Keratinocyte (primary cell): ENCODE results near the gene DBR1. TPM values are rescaled to one million over a fixed set of nuclear protein-coding genes. Genes with fewer than 3 reads are reported as not detected.

Source experiments
- DNase-seq: peaks from one replicate; pipeline ENCODE4 v3.0.0-alpha.2; 2011; ENCODE audit warnings: low read depth, missing footprints, low spot score
- FAIRE-seq: peaks from 2 replicates; lab custom pipeline; 2011; peaks lifted over from hg19 to GRCh38; lab: Jason Lieb, UNC
- H2AFZ ChIP-seq: 2 replicates; pipeline ENCODE4 v1.6.0; 2012; ENCODE audit warnings: low read length, control low read depth, inconsistent platforms; ENCODE audit not compliant: control insufficient read depth
- H3K27ac ChIP-seq: 2 replicates; pipeline ENCODE4 v1.5.1; 2011; ENCODE audit warnings: low read length; ENCODE audit not compliant: control insufficient read depth, insufficient read depth
- H3K27me3 ChIP-seq: 3 replicates; pipeline ENCODE4 v1.6.0; 2011; ENCODE audit warnings: low read length; ENCODE audit not compliant: control insufficient read depth, insufficient read depth; ENCODE audit errors: extremely low read depth
- H3K36me3 ChIP-seq, 2 experiments: 2 replicates in 1 of 2; 3 replicates in 1 of 2; pipeline ENCODE4 v1.5.1; 2011; ENCODE audit warnings: low read length in 2 of 2, mild to moderate bottlenecking in 1 of 2; ENCODE audit not compliant: control insufficient read depth in 2 of 2, insufficient read depth in 2 of 2; ENCODE audit errors: extremely low read depth in 1 of 2
- H3K4me1 ChIP-seq: 3 replicates; pipeline ENCODE4 v1.5.1; 2011; ENCODE audit warnings: low read length; ENCODE audit not compliant: control insufficient read depth, insufficient read depth; ENCODE audit errors: extremely low read depth
- H3K4me2 ChIP-seq: 3 replicates; pipeline ENCODE4 v1.6.0; 2011; ENCODE audit warnings: low read depth, low read length; ENCODE audit not compliant: control insufficient read depth, insufficient read depth; ENCODE audit errors: extremely low read depth
- H3K4me3 ChIP-seq, 3 experiments: fragments of 200-600 bp in 1 of 3; sonication (generic) in 1 of 3; 2 replicates in 2 of 3; 3 replicates in 1 of 3; pipeline ENCODE4 v1.5.1; 2011 to 2016; ENCODE audit warnings: low read length in 3 of 3, mild to moderate bottlenecking in 3 of 3, control low read depth in 2 of 3, inconsistent platforms in 1 of 3, low read depth in 1 of 3, mixed read lengths in 1 of 3, mixed run types in 1 of 3, moderate library complexity in 1 of 3; ENCODE audit not compliant: control insufficient read depth in 2 of 3, insufficient read depth in 2 of 3; ENCODE audit errors: extremely low read depth in 1 of 3
- H3K79me2 ChIP-seq: 2 replicates; pipeline ENCODE4 v1.6.0; 2012; ENCODE audit warnings: low read length; ENCODE audit not compliant: control insufficient read depth, insufficient read depth
- H3K9ac ChIP-seq: 3 replicates; pipeline ENCODE4 v1.6.0; 2011; ENCODE audit warnings: low read length; ENCODE audit not compliant: control insufficient read depth, insufficient read depth; ENCODE audit errors: extremely low read depth
- H3K9me1 ChIP-seq: 3 replicates; pipeline ENCODE4 v1.6.0; 2011; ENCODE audit warnings: low read length; ENCODE audit not compliant: control insufficient read depth, insufficient read depth; ENCODE audit errors: extremely low read depth
- H3K9me3 ChIP-seq: 2 replicates; pipeline ENCODE4 v1.5.1; 2012; ENCODE audit warnings: low read depth, low read length; ENCODE audit not compliant: control insufficient read depth
- H4K20me1 ChIP-seq: 3 replicates; pipeline ENCODE4 v1.6.0; 2011; ENCODE audit warnings: low read length; ENCODE audit not compliant: control insufficient read depth, insufficient read depth; ENCODE audit errors: extremely low read depth
- CTCF ChIP-seq, 3 experiments: IDR thresholded peaks in 1 of 3; conservative IDR thresholded peaks in 1 of 3; optimal IDR thresholded peaks in 1 of 3; 2 replicates in 2 of 3; 3 replicates in 1 of 3; pipeline versions ENCODE3 to v1.5.1; 2011; ENCODE audit warnings: low read length in 3 of 3, mild to moderate bottlenecking in 3 of 3, moderate library complexity in 2 of 3, control low read depth in 1 of 3, inconsistent platforms in 1 of 3; ENCODE audit not compliant: insufficient read depth in 2 of 3; ENCODE audit errors: extremely low read depth in 1 of 3
- EZH2 ChIP-seq: IDR thresholded peaks from one replicate; pipeline ENCODE4 v1.6.1; 2012; ENCODE audit warnings: inconsistent platforms, mild to moderate bottlenecking, low read length, moderate library complexity
- dilution Hi-C: fragments of 300-500 bp; cut with MboI; formaldehyde crosslinking; loops from one replicate; pipeline ENCODE4 v1.7.0; 2020; ENCODE audit warnings: low sequenced_read_pairs; ENCODE audit not compliant: extremely low pct_ligation_motif_present
- polyA plus RNA-seq, 5 experiments: library from polyadenylated mRNA; depleted of rRNA in 3 of 5; stranded (reverse) in 3 of 5; stranded (forward) in 1 of 5; unstranded in 1 of 5; fragments of >200 nt; gene quantifications; 1 replicate in 1 of 5; 2 replicates in 3 of 5; 3 replicates in 1 of 5; pipeline versions ENCODE4 v1.2.1 to v1.2.3, GENCODE V29; 2011 to 2012; ENCODE audit warnings: missing spikeins in 2 of 5, low read depth in 1 of 5, low replicate concordance in 1 of 5

DBR1 gene
- polyA plus RNA-seq, 1 donor (not counting 4 experiments of a cell fraction or from before 2014, with no cell fraction given) = 16.2 TPM

GRCh38 chr3:138114431-138114918 lies 60.2 kb downstream of the DBR1 start:
- dilution Hi-C loops = no loop called here
- H3K79me2 ChIP-seq = peaks cover 6% of the 10 kb centered on the region
- H2AFZ ChIP-seq = peak overlapping the region; percentile 95
- peak overlapping the region; percentile 98 for H3K4me2 ChIP-seq
- H3K9ac ChIP-seq = peak overlapping the region; percentile 87
- H3K9me1 ChIP-seq = no peaks in the 10 kb centered on the region
- H4K20me1 ChIP-seq = no peaks in the 10 kb centered on the region
- H3K27ac ChIP-seq = peak overlapping the region; percentile 85
- no peaks in the 10 kb centered on the region for H3K9me3 ChIP-seq
- peaks cover 29% of the 10 kb centered on the region for H3K4me1 ChIP-seq
- no peaks in the 10 kb centered on the region for H3K27me3 ChIP-seq
- FAIRE-seq = no peak
- H3K4me3 ChIP-seq = peak overlapping the region; percentile 50 to 80 (median 71)
- H3K36me3 ChIP-seq = no peaks in the 10 kb centered on the region
- no peak for DNase-seq
- TF ChIP-seq EZH2 = no peak
- TF ChIP-seq CTCF (optimal IDR thresholded peaks at IDR 0.05 in 1 of 3, IDR thresholded peaks at IDR 0.05 in 1 of 3, conservative IDR thresholded peaks at IDR 0.05 in 1 of 3; ENCODE audit: extremely low read depth in 1 of 3, insufficient read depth in 2 of 3, low read length in 3 of 3) = no peak

GRCh38 chr3:138113326-138113725 lies 61.4 kb downstream of the DBR1 start:
- H3K9me3 ChIP-seq = no peaks in the 10 kb centered on the region
- no peaks in the 10 kb centered on the region for H3K36me3 ChIP-seq
- no peaks in the 10 kb centered on the region for H4K20me1 ChIP-seq
- no peak overlapping the region for H3K9ac ChIP-seq
- peaks cover 6% of the 10 kb centered on the region for H3K79me2 ChIP-seq
- peak overlapping the region; percentile 65 for H3K27ac ChIP-seq
- H3K4me3 ChIP-seq = no peak overlapping the region
- FAIRE-seq (no peak), DNase-seq (no peak)
- H2AFZ ChIP-seq = no peak overlapping the region
- H3K27me3 ChIP-seq = no peaks in the 10 kb centered on the region
- peaks cover 29% of the 10 kb centered on the region for H3K4me1 ChIP-seq
- dilution Hi-C loops = no loop called here
- TF ChIP-seq CTCF (optimal IDR thresholded peaks at IDR 0.05 in 1 of 3, IDR thresholded peaks at IDR 0.05 in 1 of 3, conservative IDR thresholded peaks at IDR 0.05 in 1 of 3; ENCODE audit: extremely low read depth in 1 of 3, insufficient read depth in 2 of 3, low read length in 3 of 3) (no peak), EZH2 (no peak)
- H3K4me2 ChIP-seq = no peak overlapping the region
- no peaks in the 10 kb centered on the region for H3K9me1 ChIP-seq
